ENCODE data around the gene RALGDS.
A peak's percentile ranks its signal among the peaks of the same experiment; 100 is the strongest.
"Not testable (repeated sequence)": the region's sequence is repeated elsewhere in the genome, so short reads cannot be mapped to it uniquely, and the experiment has no call there.

Gene RALGDS

DNA sequence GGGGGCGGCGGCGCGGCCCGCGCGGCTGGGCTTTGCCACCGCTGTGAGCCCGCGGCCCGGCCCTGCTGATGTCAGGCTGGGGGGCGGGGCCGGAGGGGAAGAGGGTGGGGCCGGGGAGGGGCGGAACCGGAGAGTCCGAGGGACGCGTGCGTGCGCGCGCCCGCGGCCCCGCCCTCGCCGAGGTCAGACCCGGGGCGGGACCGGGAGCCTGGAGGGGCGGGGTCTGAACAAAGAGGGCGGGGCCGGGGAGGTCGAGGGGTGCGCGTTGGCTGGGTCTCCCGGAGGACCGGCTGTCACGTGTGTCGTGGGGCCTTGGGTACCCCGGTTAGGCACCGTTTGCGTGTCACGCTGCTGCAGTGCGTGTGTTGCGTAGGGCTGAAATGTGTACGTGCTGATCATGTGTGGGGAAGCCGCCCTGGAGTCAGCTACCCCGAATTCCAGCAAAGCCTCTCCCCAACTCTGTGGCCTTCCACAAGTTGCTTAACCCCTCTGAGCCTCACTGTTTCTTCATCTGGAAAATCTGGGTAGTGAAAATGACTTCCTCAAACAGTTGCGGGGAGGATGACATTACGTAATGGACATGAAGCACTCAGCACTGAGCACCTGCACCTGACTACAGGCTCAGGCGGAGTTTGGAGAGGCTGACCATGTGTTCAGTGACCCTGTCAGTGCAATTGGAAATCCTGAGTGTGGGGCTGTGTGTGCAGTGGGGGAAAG is at the start of gene RALGDS:
RALGDS (minus strand) TSS at position 43 of the 717 bp plus-strand sequence. CDS start 86 bp downstream, outside the sequence.
- DNase-seq = peak; percentile 92

- DNase-seq = no peak
Measured at GRCh38 chr9:133170716-133171115, 49.7 kb upstream of the RALGDS start.

GRCh38 chr9:133169687-133170086 is 48.6 kb upstream of the RALGDS start:
- DNase-seq = not testable (repeated sequence)

GRCh38 chr9:133169102-133169501 is 48.1 kb upstream of the RALGDS start:
- DNase-seq = no peak

- no peak for DNase-seq
Measured at GRCh38 chr9:133168432-133168831, 47.4 kb upstream of the RALGDS start.

DNA sequence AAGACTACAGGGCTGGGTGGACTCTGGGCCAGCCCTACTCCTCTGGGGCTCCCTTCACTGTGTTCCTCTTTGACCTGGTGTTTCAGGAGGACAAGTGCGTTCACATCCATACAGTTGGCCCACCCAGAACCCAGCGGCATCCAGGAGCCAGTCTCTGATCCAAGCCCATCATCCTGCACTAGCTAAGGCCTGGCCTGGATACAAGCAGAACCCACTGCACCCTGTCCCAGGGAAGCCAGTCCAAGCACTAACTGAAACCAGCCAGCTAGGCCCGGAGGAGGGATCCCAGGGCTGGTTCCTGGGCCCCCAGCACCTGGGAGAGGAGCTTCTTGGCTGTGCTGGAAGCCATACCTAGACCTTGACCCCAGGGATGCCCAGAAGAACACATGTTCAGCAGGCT is 46.7 kb upstream of the RALGDS start:
- DNase-seq = no peak

GRCh38 chr9:133167096-133167730 is 46.2 kb upstream of the RALGDS start:
- DNase-seq = no peak

DNA sequence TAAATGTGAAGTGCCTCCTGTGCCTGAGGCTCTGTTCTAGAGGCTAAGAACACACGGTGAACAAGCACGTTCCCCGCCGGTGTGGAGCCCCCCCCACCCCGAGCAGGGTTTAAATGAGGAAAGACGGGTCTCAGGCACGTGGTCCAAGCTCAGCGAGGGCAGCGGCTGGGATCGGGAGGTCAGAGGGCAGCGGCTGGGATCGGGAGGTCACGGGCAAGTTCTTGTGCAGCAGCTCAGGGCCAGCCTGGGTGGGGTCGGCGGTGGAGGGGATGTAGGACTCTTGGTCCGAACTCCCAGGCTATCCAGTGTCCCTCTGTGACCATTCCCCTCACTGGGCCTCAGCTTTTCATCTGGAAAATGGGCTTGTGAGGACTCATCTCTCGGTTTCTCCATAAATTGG is 45.4 kb upstream of the RALGDS start:
- no peak for DNase-seq

DNA sequence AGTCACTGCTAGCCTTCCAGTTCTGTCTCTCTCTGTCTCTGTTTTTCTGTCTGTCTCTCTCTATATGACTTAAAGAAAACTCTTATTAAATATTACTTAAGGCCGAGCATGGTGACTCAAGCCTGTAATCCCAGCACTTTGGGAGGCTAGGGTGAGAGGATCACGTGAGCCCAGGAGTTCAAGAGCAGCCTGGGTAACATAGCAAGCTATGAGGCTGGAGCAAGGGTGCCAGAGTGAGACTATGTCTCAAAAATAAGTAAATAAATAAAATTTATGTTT is 44.4 kb upstream of the RALGDS start:
- no peak for DNase-seq

GRCh38 chr9:133164191-133164590 is 43.2 kb upstream of the RALGDS start:
- DNase-seq = no peak

DNA sequence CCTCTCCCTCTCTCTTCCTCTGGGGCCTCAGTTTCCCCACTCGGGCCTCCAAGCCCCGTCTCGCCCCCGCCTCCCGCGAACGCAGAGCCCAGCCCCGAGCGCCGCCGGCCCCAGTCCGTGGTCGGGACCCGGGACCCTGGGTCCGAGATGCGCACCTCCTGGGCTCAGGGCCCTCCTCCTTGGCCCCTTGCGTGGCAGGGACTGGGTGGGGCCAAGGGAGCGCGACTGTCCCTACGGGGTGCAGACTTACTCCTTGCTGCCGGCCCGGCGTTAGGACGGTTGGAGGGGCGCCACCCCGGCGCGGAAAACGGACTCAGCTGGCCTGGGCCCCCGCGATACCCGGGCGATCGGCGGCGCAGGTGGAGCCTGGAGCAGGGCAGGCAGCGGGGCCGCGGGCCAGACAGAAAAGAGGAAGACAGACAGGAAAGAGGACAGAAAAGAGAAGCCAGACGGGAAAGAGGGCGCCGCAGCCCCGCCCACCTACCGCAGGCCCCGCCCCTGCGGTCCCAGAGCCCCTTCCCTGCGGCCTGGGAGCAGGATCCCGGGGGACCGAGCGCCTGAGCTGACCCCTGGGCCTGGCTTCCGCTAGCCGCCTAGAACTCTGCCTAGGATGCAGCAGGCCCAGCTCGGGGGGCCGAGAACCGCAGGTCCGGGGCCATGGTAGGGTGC is 42.6 kb upstream of the RALGDS start, which contains the start of gene GBGT1:
GBGT1 (minus strand) TSS at position 411 of the 669 bp plus-strand sequence. CDS start 1,502 bp downstream, outside the sequence.
- DNase-seq = peak; percentile 59

DNA sequence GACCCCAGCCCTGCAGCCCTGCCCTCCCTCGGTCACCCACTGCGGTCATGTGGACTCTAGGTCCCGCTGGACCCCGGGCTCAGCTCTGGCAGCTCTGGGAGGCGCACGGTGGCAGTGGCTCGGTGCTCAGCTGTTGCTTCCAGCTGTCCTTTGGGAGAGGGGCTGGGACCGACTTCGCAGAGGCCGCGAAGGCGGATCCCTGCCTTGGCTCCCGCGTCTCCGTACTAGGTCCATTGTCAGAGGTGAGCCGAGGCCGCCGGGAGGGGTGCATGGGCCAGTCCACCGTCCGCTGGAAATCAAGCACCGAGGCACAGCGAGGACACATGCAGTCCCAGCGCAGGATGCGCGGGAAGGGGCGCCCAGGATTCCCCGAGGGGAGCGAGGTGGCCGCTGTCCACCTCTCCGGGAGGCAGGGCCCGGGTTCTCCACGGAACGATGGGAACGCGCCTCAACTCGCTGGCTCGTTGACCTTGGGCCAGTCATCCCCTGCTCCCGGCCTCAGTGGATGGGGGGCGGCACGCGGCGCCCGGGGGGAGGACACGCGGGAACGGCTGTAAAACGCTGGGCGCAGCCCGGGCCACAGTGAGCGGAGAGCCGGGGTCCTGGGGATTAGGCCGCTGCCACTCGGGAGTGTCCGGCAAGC is 41.9 kb upstream of the RALGDS start:
- no peak for DNase-seq

GRCh38 chr9:133161547-133161950 is 40.5 kb upstream of the RALGDS start:
- no peak for DNase-seq

DNA sequence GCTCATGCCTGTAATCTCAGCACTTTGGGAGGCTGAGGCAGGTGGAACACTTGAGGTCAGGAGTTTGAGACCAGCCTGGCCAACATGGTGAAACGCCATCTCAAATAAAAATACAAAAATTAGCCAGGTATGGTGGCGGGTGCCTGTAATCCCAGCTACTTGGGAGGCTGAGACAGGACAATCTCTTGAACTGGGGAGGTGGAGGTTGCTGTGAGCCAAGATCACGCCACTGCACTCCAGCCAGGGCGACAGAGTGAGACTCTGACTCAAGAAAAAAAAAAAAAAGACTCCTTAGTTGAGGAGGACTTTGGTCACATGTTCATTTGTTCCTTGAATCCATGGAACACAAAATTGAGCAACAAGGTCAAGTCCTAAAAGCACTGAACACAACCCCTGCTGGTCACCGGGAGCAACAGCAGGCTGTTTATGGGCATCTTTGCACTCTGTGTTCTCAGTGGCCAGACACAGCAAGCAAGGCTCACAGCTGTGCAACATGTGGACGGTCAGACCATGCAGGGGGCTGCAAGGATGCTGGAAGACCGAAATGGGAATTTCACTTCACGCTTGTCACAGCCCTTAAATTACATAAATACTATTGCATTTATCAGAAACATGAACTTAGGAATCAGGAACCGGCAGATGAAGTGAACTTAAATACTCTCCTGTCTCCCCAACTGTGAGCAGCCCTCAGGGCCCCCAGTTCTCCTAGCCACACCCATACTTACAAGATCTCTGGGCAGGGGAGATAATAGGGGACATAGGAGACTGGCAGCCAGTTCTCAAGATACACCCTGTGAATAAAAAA is 39.9 kb upstream of the RALGDS start:
- DNase-seq = peak; percentile 54

DNA sequence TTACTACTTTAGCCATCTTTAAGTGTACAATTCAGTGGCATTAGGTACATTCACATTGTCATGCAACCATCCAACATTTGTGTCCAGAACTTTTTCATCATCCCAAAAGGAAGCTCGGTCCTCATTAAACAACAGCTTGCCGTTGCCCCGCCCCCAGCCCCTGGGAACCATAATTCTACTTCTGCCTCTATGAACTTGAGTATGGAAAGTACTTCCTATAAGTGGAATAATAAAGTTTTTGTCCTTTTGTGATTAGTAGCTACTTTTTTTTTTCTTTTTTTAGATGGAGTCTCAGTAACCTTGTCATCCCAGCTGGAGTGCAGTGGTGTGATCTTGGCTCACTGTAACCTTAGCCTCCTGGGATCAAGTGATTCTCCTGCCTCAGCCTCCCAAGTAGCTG is 37.7 kb upstream of the RALGDS start:
- DNase-seq = no peak

DNA sequence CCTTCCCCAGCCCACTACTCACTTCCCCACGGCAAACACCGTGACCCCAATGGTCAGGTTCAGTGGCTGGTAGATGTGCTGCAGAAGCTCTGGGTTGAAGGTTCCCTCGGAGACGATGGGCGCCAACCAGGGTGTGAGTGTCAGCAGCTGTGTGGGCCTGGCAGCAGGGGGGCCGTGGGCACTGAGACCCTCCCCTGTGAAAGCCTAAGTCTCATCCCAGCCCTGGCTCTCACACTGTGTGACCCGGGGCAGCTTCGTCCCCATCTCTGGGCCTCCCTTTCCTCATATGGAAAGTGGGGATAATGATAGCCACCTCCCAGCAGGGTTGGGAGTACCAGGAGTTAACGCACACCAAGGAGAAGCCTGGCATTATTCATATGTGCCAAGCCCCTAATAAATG is 34.1 kb upstream of the RALGDS start:
- no peak for DNase-seq

GRCh38 chr9:133154097-133154989 is 33.3 kb upstream of the RALGDS start:
- no peak for DNase-seq

GRCh38 chr9:133153227-133154096 is 32.4 kb upstream of the RALGDS start:
- DNase-seq = no peak

GRCh38 chr9:133151601-133152525 is 30.8 kb upstream of the RALGDS start:
- no peak for DNase-seq

DNA sequence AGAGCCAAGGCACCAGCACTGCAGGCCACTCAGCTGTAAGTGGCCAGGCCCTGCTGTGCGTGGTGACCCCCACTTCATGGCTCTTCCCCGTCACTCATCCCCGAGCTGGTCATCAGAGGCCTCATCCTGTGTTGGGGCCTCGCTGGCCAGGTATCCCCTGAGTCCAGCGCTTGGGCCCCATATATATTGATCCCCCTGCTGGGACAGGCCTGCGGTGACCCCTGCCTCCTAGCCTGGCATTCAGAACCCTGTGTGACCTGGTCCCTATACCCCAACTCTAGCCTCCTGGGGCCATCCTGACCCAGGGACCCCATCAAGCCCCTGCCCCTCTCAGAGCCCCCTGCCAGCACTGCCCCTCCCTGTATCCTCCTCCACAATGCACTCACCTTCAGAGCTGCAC is 30.0 kb upstream of the RALGDS start:
- DNase-seq = no peak
